K562 (cell line): ENCODE results near the gene ATP9A. TPM values are rescaled to one million over a fixed set of nuclear protein-coding genes. Genes with fewer than 3 reads are reported as not detected.

Experiments used
- ARID1B ChIP-seq: fragments of 450-650 bp; IDR thresholded peaks from 2 replicates; pipeline ENCODE4 v1.6.1; 2016; ENCODE audit warnings: antibody characterized with exemption, mild to moderate bottlenecking, inconsistent platforms
- ASH1L ChIP-seq: fragments of 450-650 bp; IDR thresholded peaks from 2 replicates; pipeline ENCODE4 v1.6.1; 2018; ENCODE audit warnings: borderline replicate concordance, mild to moderate bottlenecking, low read depth; ENCODE audit not compliant: partially characterized antibody
- CBFA2T2 ChIP-seq: fragments of 450-650 bp; conservative IDR thresholded peaks from 2 replicates; pipeline ENCODE4 v1.6.1; 2017; ENCODE audit warnings: mild to moderate bottlenecking
- CREM ChIP-seq: IDR thresholded peaks from 2 replicates; pipeline ENCODE4 v1.6.1; 2014; ENCODE audit warnings: antibody characterized with exemption, low read depth
- CTBP1 ChIP-seq: fragments of 450-650 bp; IDR thresholded peaks from 2 replicates; pipeline ENCODE4 v1.6.1; 2016; ENCODE audit warnings: borderline replicate concordance
- DPF2 ChIP-seq: fragments of 450-650 bp; IDR thresholded peaks from 2 replicates; pipeline ENCODE4 v1.6.1; 2016
- ETV6 ChIP-seq, 3 experiments: fragments of 150-350 bp in 1 of 3; sonication (generic) in 1 of 3; formaldehyde crosslinking in 1 of 3; IDR thresholded peaks; 2 replicates each; pipeline versions ENCODE4 v1.6.1 to v1.8.0; 2014 to 2022; ENCODE audit warnings: borderline replicate concordance in 2 of 3, low read depth in 2 of 3, antibody characterized with exemption in 1 of 3, low read length in 1 of 3, mild to moderate bottlenecking in 1 of 3, missing genetic modification reagents in 1 of 3
- HDAC2 ChIP-seq: fragments of 450-650 bp; IDR thresholded peaks from 2 replicates; pipeline ENCODE4 v1.6.1; 2016; ENCODE audit warnings: mild to moderate bottlenecking
- KLF16 ChIP-seq: IDR thresholded peaks from 2 replicates; pipeline ENCODE4 v1.6.1; 2016; ENCODE audit warnings: antibody characterized with exemption
- MCM5 ChIP-seq: fragments of 450-650 bp; IDR thresholded peaks from 2 replicates; pipeline ENCODE4 v1.6.1; 2016; ENCODE audit warnings: low read depth
- MEIS2 ChIP-seq: fragments of 450-650 bp; IDR thresholded peaks from 2 replicates; pipeline ENCODE4 v1.6.1; 2014; ENCODE audit warnings: mild to moderate bottlenecking; ENCODE audit not compliant: partially characterized antibody
- MTA2 ChIP-seq: fragments of 450-650 bp; IDR thresholded peaks from 2 replicates; pipeline ENCODE4 v1.6.1; 2016; ENCODE audit warnings: low read depth
- NR1H2 ChIP-seq: sonication (generic); formaldehyde crosslinking; IDR thresholded peaks from 2 replicates; pipeline ENCODE4 v1.4.0; 2020; ENCODE audit warnings: mild to moderate bottlenecking, missing genetic modification reagents
- NR2C2 ChIP-seq, 2 experiments: fragments of 200-800 bp in 1 of 2; sonication (Bioruptor generic) in 1 of 2; sonication (generic) in 1 of 2; formaldehyde crosslinking in 1 of 2; IDR thresholded peaks; 2 replicates each; pipeline versions ENCODE4 v1.6.1 to v1.8.0; 2016 to 2022; ENCODE audit warnings: mild to moderate bottlenecking in 1 of 2, missing compliant biosample characterization in 1 of 2, missing genetic modification characterization in 1 of 2, missing genetic modification reagents in 1 of 2
- NR3C1 ChIP-seq: sonication (generic); formaldehyde crosslinking; IDR thresholded peaks from 2 replicates; pipeline ENCODE4 v1.8.1; 2022; ENCODE audit warnings: missing genetic modification reagents
- POLR2AphosphoS2 ChIP-seq: IDR thresholded peaks from 2 replicates; pipeline ENCODE4 v1.6.1; 2012; ENCODE audit warnings: low read length, improper control_type of control experiment
- RHOXF2B ChIP-seq: fragments of 250-450 bp; sonication (Bioruptor Pico); conservative IDR thresholded peaks from 2 replicates; pipeline ENCODE4 v1.5.1; 2021
- SIN3A ChIP-seq, 2 experiments: fragments of 150-350 bp in 1 of 2; IDR thresholded peaks; 2 replicates each; pipeline ENCODE4 v1.6.1; 2011 to 2016; ENCODE audit warnings: borderline replicate concordance in 2 of 2, low read depth in 2 of 2, low read length in 2 of 2, mild to moderate bottlenecking in 2 of 2, moderate library complexity in 2 of 2; ENCODE audit not compliant: control insufficient read depth in 1 of 2
- ZNF324 ChIP-seq: fragments of 250-450 bp; sonication (Bioruptor Pico); IDR thresholded peaks from 2 replicates; pipeline ENCODE4 v1.4.0; 2020; ENCODE audit warnings: mild to moderate bottlenecking
- ZNF384 ChIP-seq: IDR thresholded peaks from 2 replicates; pipeline ENCODE4 v1.6.1; 2012; ENCODE audit warnings: low read depth, low read length, improper control_type of control experiment
- ZNF584 ChIP-seq: fragments of 200-800 bp; sonication (Bioruptor generic); IDR thresholded peaks from 2 replicates; pipeline ENCODE4 v1.6.1; 2016; ENCODE audit warnings: low read depth, mild to moderate bottlenecking, missing genetic modification characterization, missing compliant biosample characterization
- polyA plus RNA-seq, 8 experiments: library from polyadenylated mRNA; depleted of rRNA in 4 of 8; stranded (reverse) in 5 of 8; unstranded in 3 of 8; fragments of >200 nt; fragmentation: Nextera tagmentation in 2 of 8; fragmentation: Illumina TruSeq in 1 of 8; extraction: Ambion mirVana in 2 of 8; extraction: Trizol in 1 of 8; gene quantifications; 2 replicates each; pipeline versions ENCODE4 v1.2.1 to v1.2.3, GENCODE V29; 2011 to 2014; ENCODE audit warnings: inconsistent platforms in 1 of 8, missing spikeins in 1 of 8
- total RNA-seq, 7 experiments: library from RNA; depleted of rRNA in 6 of 7; stranded (reverse); fragments of >200 nt in 6 of 7; fragmentation: Illumina TruSeq in 2 of 7; extraction: Trizol in 2 of 7; gene quantifications; 2 replicates each; pipeline versions ENCODE4 v1.2.1 to v1.2.3, GENCODE V29; 2011 to 2021; ENCODE audit warnings: low replicate concordance in 1 of 7
- TF ChIP-seq, protein P1 (sequence below): sonication (generic); formaldehyde crosslinking; IDR thresholded peaks from 2 replicates; pipeline ENCODE4 v1.8.0; 2022; ENCODE audit warnings: mild to moderate bottlenecking, missing genetic modification reagents
- TF ChIP-seq, protein P2 (sequence below), 2 experiments: fragments of 250-450 bp in 1 of 2; fragments of 450-650 bp in 1 of 2; sonication (Bioruptor Pico) in 1 of 2; IDR thresholded peaks; 2 replicates each; pipeline versions ENCODE4 v1.6.1 to v1.8.0; 2016 to 2021; ENCODE audit warnings: mild to moderate bottlenecking in 2 of 2, moderate library complexity in 2 of 2, missing compliant biosample characterization in 1 of 2, missing genetic modification characterization in 1 of 2
- TF ChIP-seq, protein P3 (sequence below): fragments of 250-450 bp; sonication (Bioruptor Pico); IDR thresholded peaks from 2 replicates; pipeline ENCODE4 v1.8.0; 2021; ENCODE audit warnings: mild to moderate bottlenecking, moderate library complexity
- TF ChIP-seq, protein P4 (sequence below): sonication (generic); formaldehyde crosslinking; IDR thresholded peaks from 2 replicates; pipeline ENCODE4 v1.8.1; 2023; ENCODE audit warnings: mild to moderate bottlenecking, missing genetic modification reagents

Gene ATP9A
- total and polyA plus RNA-seq, 9 of the 15 experiments (the other 6 are each of a cell fraction or from before 2014, with no cell fraction given): 0.18 to 0.62 (median 0.29) TPM

DNA sequence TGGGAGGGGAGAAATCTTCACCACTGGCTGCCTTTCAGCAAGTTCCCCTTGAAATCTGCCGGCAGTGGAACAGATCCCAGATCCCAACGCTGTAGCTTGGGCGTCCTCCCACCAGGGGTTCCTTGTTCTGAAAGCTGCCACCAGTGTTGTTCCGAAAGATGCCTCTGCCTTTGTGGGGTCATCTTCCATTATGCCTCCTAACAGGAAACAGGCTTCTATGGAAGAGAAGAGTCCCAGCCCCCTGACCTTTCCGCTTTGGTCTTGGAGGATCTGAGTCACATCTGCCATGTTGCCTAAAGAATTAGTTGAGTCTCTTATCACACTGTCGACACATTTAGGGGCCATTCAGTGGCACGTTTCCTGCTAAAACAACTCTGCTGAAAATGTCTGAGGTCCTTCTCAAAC, 168.2 kb downstream of the ATP9A start (continued):
- TF ChIP-seq, protein P1, sequence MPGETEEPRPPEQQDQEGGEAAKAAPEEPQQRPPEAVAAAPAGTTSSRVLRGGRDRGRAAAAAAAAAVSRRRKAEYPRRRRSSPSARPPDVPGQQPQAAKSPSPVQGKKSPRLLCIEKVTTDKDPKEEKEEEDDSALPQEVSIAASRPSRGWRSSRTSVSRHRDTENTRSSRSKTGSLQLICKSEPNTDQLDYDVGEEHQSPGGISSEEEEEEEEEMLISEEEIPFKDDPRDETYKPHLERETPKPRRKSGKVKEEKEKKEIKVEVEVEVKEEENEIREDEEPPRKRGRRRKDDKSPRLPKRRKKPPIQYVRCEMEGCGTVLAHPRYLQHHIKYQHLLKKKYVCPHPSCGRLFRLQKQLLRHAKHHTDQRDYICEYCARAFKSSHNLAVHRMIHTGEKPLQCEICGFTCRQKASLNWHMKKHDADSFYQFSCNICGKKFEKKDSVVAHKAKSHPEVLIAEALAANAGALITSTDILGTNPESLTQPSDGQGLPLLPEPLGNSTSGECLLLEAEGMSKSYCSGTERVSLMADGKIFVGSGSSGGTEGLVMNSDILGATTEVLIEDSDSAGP (CRISPR knock-in tag): no peak
- TF ChIP-seq, protein P2, sequence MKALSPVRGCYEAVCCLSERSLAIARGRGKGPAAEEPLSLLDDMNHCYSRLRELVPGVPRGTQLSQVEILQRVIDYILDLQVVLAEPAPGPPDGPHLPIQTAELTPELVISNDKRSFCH (CRISPR knock-in tag; IDR thresholded peaks at IDR 0.05): no peak
- TF ChIP-seq, protein P2 (tag; IDR thresholded peaks at IDR 0.05): peak; percentile 92
- TF ChIP-seq SIN3A (IDR thresholded peaks at IDR 0.05; ENCODE audit: borderline replicate concordance in 2 of 2, control insufficient read depth in 1 of 2, low read depth in 2 of 2, low read length in 2 of 2) (no peak), ZNF584 (peak; percentile 52; the same call in 1 of the 2 replicates), MTA2 (peak; percentile 59; the same call in 1 of the 2 replicates), ZNF384 (no peak), ZNF324 (CRISPR knock-in tag) (no peak), RHOXF2B (CRISPR knock-in tag) (no peak), ETV6 (IDR thresholded peaks at IDR 0.05; ENCODE audit: borderline replicate concordance in 1 of 2, low read depth in 2 of 2, low read length in 1 of 2) (peak in 1 of 2 experiments; percentile 21; a peak in 1 of 4 replicates), ETV6 (CRISPR knock-in tag; IDR thresholded peaks at IDR 0.05; ENCODE audit: borderline replicate concordance) (no peak), ASH1L (no peak), ARID1B (peak; percentile 86), MCM5 (no peak), NR3C1 (CRISPR knock-in tag) (no peak), CREM (peak; percentile 48), POLR2AphosphoS2 (no peak), HDAC2 (no peak), CTBP1 (no peak), DPF2 (peak; percentile 80), CBFA2T2 (peak; percentile 68), NR2C2 (CRISPR knock-in tag; IDR thresholded peaks at IDR 0.05) (no peak), NR2C2 (tag; IDR thresholded peaks at IDR 0.05) (peak; percentile 57), KLF16 (no peak), MEIS2 (peak; percentile 53), NR1H2 (CRISPR knock-in tag) (no peak)
- TF ChIP-seq, protein P3, sequence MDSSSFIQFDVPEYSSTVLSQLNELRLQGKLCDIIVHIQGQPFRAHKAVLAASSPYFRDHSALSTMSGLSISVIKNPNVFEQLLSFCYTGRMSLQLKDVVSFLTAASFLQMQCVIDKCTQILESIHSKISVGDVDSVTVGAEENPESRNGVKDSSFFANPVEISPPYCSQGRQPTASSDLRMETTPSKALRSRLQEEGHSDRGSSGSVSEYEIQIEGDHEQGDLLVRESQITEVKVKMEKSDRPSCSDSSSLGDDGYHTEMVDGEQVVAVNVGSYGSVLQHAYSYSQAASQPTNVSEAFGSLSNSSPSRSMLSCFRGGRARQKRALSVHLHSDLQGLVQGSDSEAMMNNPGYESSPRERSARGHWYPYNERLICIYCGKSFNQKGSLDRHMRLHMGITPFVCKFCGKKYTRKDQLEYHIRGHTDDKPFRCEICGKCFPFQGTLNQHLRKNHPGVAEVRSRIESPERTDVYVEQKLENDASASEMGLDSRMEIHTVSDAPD: no peak
- TF ChIP-seq, protein P4, sequence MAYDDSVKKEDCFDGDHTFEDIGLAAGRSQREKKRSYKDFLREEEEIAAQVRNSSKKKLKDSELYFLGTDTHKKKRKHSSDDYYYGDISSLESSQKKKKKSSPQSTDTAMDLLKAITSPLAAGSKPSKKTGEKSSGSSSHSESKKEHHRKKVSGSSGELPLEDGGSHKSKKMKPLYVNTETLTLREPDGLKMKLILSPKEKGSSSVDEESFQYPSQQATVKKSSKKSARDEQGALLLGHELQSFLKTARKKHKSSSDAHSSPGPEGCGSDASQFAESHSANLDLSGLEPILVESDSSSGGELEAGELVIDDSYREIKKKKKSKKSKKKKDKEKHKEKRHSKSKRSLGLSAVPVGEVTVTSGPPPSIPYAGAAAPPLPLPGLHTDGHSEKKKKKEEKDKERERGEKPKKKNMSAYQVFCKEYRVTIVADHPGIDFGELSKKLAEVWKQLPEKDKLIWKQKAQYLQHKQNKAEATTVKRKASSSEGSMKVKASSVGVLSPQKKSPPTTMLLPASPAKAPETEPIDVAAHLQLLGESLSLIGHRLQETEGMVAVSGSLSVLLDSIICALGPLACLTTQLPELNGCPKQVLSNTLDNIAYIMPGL (CRISPR knock-in tag): no peak
